GM21825 (cell line): Measurements from ENCODE around the gene DPT.

Experiments
- ATAC-seq: cut with Tn5 transposase; IDR thresholded peaks from one replicate; pipeline ENCODE4 v1.9.1; 2021; ENCODE audit warnings: mild to moderate bottlenecking, moderate library complexity; ENCODE audit not compliant: unreplicated experiment

Gene DPT

GRCh38 chr1:168706391-168706992 is 22.5 kb downstream of the DPT start:
- ATAC-seq = no peak

- no peak for ATAC-seq
Observed at GRCh38 chr1:168700575-168701268, 28.3 kb downstream of the DPT start.

GRCh38 chr1:168698453-168698852 is 30.6 kb downstream of the DPT start:
- ATAC-seq = no peak

- no peak for ATAC-seq
Observed at GRCh38 chr1:168697356-168698126, 31.5 kb downstream of the DPT start.

GRCh38 chr1:168696125-168696760 is 32.8 kb downstream of the DPT start:
- ATAC-seq = no peak

- no peak for ATAC-seq
Observed at GRCh38 chr1:168693872-168694238, 35.2 kb downstream of the DPT start.

GRCh38 chr1:168693197-168693871 is 35.7 kb downstream of the DPT start:
- ATAC-seq = no peak

GRCh38 chr1:168692472-168692871 is 36.5 kb downstream of the DPT start:
- ATAC-seq = no peak

GRCh38 chr1:168691541-168691940 is 37.5 kb downstream of the DPT start:
- ATAC-seq = no peak

- ATAC-seq = no peak
Observed at GRCh38 chr1:168689726-168690602, 39.0 kb downstream of the DPT start.

- no peak for ATAC-seq
Observed at GRCh38 chr1:168689327-168689657, 39.7 kb downstream of the DPT start.

GRCh38 chr1:168688644-168689326 is 40.2 kb downstream of the DPT start:
- no peak for ATAC-seq

GRCh38 chr1:168687816-168688215 is 41.2 kb downstream of the DPT start:
- no peak for ATAC-seq

GRCh38 chr1:168686666-168687065 is 42.3 kb downstream of the DPT start:
- no peak for ATAC-seq

- ATAC-seq = no peak
Observed at GRCh38 chr1:168683871-168684270, 45.1 kb downstream of the DPT start.

- no peak for ATAC-seq
Observed at GRCh38 chr1:168676861-168677260, 52.1 kb downstream of the DPT start.

GRCh38 chr1:168676029-168676812 is 52.8 kb downstream of the DPT start:
- ATAC-seq = no peak

GRCh38 chr1:168673974-168674683 is 54.9 kb downstream of the DPT start:
- no peak for ATAC-seq
